Measurements from ENCODE around the gene MSI2. TPM values are rescaled to one million over a fixed set of nuclear protein-coding genes. Genes with fewer than 3 reads are reported as not detected.
"Not testable (repeated sequence)": the region's sequence is repeated elsewhere in the genome, so short reads cannot be mapped to it uniquely, and the experiment has no call there.

The MSI2 gene
- total RNA-seq, 2 experiments from 2014 or later: 131 to 164 TPM

DNA sequence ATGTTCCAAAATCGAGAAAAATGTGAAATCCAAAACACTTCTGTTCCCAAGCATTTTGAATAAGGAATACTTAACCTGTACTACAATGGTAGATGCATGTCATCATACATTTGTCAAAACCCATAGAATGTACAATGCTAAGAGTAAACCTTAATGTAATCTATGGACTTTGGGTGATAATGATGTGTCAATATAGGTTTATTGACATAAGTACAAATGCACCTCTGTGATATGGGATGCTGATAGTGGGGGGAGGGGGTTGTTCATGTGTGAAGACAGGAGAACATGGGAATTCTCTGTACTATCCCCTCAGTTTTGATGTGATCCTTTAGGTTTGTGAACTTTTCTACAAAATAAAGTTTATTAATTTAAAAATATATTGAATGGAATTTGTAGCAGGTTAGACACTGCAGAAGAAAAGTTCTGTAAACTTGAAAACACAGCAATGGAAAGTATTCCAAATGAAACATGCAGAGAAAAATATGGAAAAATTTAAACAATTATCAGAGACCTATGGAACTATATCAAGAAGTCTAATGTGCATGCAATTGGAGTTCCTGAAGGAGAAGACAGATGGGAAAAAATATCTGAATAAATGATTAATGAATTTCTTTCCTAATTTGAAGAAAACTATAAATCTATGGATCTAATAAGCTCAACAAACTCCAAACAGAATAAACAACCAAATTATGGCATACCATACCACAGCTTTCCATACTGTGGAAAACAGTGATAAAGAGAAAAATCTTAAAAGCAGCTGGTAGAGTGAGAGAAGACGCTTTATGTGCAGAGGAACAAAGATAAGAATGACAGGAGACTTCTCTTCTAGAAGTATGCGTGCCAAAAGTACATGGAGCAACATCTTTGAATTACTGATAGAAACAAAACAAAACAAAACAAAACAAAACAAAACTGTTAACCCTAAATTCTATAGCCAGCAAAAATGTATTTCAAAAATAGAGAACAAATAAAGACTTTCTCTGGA is 34.7 kb upstream of the MSI2 start:
- TF ChIP-seq EZH2phosphoT487 (IDR thresholded peaks at IDR 0.05; ENCODE audit: borderline replicate concordance, low read depth, low read length) (no peak), CTCF (conservative IDR thresholded peaks at IDR 0.05; ENCODE audit: low read length) (no peak)
- ChIA-PET CTCF (ENCODE audit: unreplicated experiment) (no interaction called here), POLR2A (no interaction called here)
- no peak for DNase-seq (ENCODE audit: low spot score)
- no peaks in the 10 kb centered on the region for H3K79me2 ChIP-seq (ENCODE audit: insufficient read depth, low read depth, low read length)
- H3K4me1 ChIP-seq (ENCODE audit: insufficient read depth, low read length, poor library complexity, severe bottlenecking): no peaks in the 10 kb centered on the region
- H3K4me3 ChIP-seq (ENCODE audit: low read depth, low read length, poor library complexity, severe bottlenecking): no peak overlapping the region
- H3K27ac ChIP-seq (ENCODE audit: low read depth, low read length, poor library complexity, severe bottlenecking): no peak overlapping the region
- no peaks in the 10 kb centered on the region for H4K20me1 ChIP-seq (ENCODE audit: insufficient read depth, low read length)
- BruUV-seq (replicated peaks): no TSS peak
- no peak overlapping the region for H3K4me2 ChIP-seq (ENCODE audit: low read length)
- intact Hi-C loops (cut with micrococcal nuclease; ENCODE audit: unreplicated experiment): no loop called here
- H3K36me3 ChIP-seq (ENCODE audit: insufficient read depth, low read length): no peaks in the 10 kb centered on the region
- H3K9me3 ChIP-seq (ENCODE audit: low read length): peaks cover 7% of the 10 kb centered on the region; the same call in 1 of the 2 replicates
- H3K9me2 ChIP-seq (ENCODE audit: insufficient read depth, low read length): no peaks in the 10 kb centered on the region
- H2AFZ ChIP-seq (ENCODE audit: low read length): no peak overlapping the region

DNA sequence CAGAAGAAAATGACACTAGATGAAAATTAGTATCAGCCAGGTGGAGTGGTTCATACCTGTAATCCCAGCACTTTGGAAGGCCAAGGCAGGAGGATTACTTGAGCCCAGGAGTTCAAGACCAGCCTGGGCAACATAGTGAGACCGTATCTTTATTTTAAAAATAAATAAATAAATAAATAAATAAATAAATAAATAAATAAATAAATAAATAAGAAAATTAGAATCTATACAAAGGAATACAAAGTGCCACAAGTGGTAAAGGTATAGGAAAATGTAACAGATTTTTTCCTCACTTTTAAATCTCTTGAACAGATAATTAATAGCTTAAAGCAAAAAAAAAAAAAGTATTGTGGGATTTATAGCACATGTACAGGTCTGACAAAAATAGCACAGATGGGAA is 33.9 kb upstream of the MSI2 start:
- H3K79me2 ChIP-seq (ENCODE audit: insufficient read depth, low read depth, low read length); CTCF ChIA-PET (ENCODE audit: unreplicated experiment); H3K27ac ChIP-seq (ENCODE audit: low read depth, low read length, poor library complexity, severe bottlenecking); H3K9me3 ChIP-seq (ENCODE audit: low read length); H3K4me1 ChIP-seq (ENCODE audit: insufficient read depth, low read length, poor library complexity, severe bottlenecking); BruUV-seq (replicated peaks); H3K4me3 ChIP-seq (ENCODE audit: low read depth, low read length, poor library complexity, severe bottlenecking); H3K9me2 ChIP-seq (ENCODE audit: insufficient read depth, low read length); H3K4me2 ChIP-seq (ENCODE audit: low read length); H2AFZ ChIP-seq (ENCODE audit: low read length); intact Hi-C loops (cut with micrococcal nuclease; ENCODE audit: unreplicated experiment); POLR2A ChIA-PET; H4K20me1 ChIP-seq (ENCODE audit: insufficient read depth, low read length); H3K36me3 ChIP-seq (ENCODE audit: insufficient read depth, low read length); DNase-seq (ENCODE audit: low spot score): not testable (repeated sequence)

- no peaks in the 10 kb centered on the region for H3K36me3 ChIP-seq (ENCODE audit: insufficient read depth, low read length)
- no peaks in the 10 kb centered on the region for H4K20me1 ChIP-seq (ENCODE audit: insufficient read depth, low read length)
- H3K4me2 ChIP-seq (ENCODE audit: low read length): no peak overlapping the region
- peaks cover 7% of the 10 kb centered on the region; the same call in 1 of the 2 replicates for H3K9me3 ChIP-seq (ENCODE audit: low read length)
- TF ChIP-seq EZH2phosphoT487 (IDR thresholded peaks at IDR 0.05; ENCODE audit: borderline replicate concordance, low read depth, low read length) (no peak), CTCF (conservative IDR thresholded peaks at IDR 0.05; ENCODE audit: low read length) (no peak)
- no peaks in the 10 kb centered on the region for H3K4me1 ChIP-seq (ENCODE audit: insufficient read depth, low read length, poor library complexity, severe bottlenecking)
- DNase-seq (ENCODE audit: low spot score): no peak
- ChIA-PET CTCF (ENCODE audit: unreplicated experiment) (no interaction called here), POLR2A (interaction anchor here (0.7 kb wide), 1 partner anchor 278 kb away, joined by 3 read pairs; no protein-coding TSS in a partner anchor)
- no peak overlapping the region for H3K4me3 ChIP-seq (ENCODE audit: low read depth, low read length, poor library complexity, severe bottlenecking)
- BruUV-seq (replicated peaks): no TSS peak
- no peaks in the 10 kb centered on the region for H3K9me2 ChIP-seq (ENCODE audit: insufficient read depth, low read length)
- no peak overlapping the region for H3K27ac ChIP-seq (ENCODE audit: low read depth, low read length, poor library complexity, severe bottlenecking)
- no peak overlapping the region for H2AFZ ChIP-seq (ENCODE audit: low read length)
- intact Hi-C loops (cut with micrococcal nuclease; ENCODE audit: unreplicated experiment): no loop called here
- no peaks in the 10 kb centered on the region for H3K79me2 ChIP-seq (ENCODE audit: insufficient read depth, low read depth, low read length)
Measured at GRCh38 chr17:57225127-57225526, 31.2 kb upstream of the MSI2 start.
